ENCODE measurements around the gene TUBA1B. TPM values are rescaled to one million over a fixed set of nuclear protein-coding genes. Genes with fewer than 3 reads are reported as not detected.
A peak's percentile ranks its signal among the peaks of the same experiment; 100 is the strongest.

Gene TUBA1B
- total and polyA plus RNA-seq, 9 donors, result 792 to 1,222 (median 1,099) TPM

DNA sequence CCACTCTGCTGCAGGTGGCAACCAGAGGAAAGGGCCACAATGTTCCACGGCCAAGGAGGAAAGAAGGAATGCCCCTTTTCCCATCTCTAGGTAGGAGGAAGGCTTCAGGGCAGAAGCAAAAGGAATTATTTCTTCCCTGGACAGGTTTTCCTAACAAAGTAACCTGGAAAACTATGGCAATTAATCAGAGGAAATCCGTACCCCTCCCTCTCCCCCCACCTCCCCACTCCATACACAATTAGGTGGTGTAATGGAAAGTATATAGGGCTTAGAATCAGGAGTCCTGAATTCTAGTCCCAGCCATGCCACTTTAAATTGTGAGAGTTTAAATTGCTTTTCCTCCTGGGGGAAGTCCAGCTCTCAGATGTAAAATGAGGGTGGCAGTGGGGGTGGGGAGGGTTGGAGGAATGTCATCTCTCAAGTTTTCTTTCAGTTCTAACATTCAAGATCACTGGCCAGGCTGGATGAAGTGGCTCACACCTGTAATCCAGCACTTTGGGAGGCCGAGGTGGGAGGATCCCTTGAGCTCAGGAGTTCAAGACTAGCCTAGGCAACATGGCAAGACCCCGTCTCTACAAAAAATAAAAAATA, 38.3 kb downstream of the TUBA1B start:
- peak overlapping the region; percentile 8 for H3K27ac ChIP-seq (ENCODE audit: low read length)
- peaks cover 59% of the 10 kb centered on the region for H3K4me1 ChIP-seq (ENCODE audit: control insufficient read depth, insufficient read depth, low read length)
- peaks cover 19% of the 10 kb centered on the region for H3K36me3 ChIP-seq (ENCODE audit: control insufficient read depth, insufficient read depth, low read length)
- peaks cover 71% of the 10 kb centered on the region for H3K27me3 ChIP-seq (ENCODE audit: control insufficient read depth, insufficient read depth, low read length)
- 43% methylated on average over 1 of the region's 4 CpGs for WGBS (ENCODE audit: insufficient coverage)
- no peak overlapping the region for H3K4me3 ChIP-seq (ENCODE audit: low read length)
- H3K9me3 ChIP-seq (replicated peaks; ENCODE audit: control insufficient read depth, low read depth, low read length), result no peaks in the 10 kb centered on the region
- DNase-seq, result no peak

DNA sequence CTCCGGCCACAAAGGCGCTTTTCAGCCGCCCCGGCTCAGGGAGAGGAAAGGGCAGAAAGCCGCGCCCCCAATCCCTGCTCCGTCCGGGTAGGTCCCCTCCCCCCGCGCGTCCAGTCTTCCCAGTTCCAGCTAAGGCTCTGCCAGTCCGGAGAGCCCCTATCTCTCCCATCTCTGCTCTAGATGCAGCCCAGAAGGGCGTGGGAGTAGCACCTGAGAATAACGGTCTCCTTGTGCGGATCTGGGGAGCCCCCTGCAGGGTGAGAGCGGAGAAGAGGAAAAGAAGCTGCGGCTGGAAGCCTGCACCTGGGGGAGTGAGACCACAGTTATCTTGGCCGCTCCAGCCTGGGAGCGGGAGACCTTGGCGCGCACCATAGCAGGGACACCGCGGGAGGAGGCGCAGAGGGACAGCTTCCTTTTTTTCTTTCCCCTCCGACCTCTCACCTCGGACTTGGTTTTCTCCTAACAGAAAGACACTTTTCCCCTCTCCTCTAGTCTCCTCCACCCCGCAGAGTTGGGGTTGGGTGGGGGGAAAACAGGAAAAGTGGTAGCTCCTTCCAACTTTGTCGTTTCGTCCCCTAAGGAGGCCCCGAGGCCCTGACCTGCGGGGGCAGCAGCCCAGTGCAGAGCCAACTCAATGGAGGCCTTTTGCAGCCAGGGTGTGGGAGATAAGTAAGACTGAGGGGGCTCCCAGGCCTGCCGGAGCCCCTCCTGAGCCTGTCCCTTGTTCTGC, 38.9 kb downstream of the TUBA1B start:
- Histone ChIP-seq H3K27ac (ENCODE audit: low read length) (peak overlapping the region; percentile 29), H3K4me1 (ENCODE audit: control insufficient read depth, insufficient read depth, low read length) (peaks cover 61% of the 10 kb centered on the region), H3K9me3 (replicated peaks; ENCODE audit: control insufficient read depth, low read depth, low read length) (no peaks in the 10 kb centered on the region), H3K4me3 (ENCODE audit: low read length) (peak overlapping the region; percentile 24), H3K36me3 (ENCODE audit: control insufficient read depth, insufficient read depth, low read length) (peaks cover 12% of the 10 kb centered on the region), H3K27me3 (ENCODE audit: control insufficient read depth, insufficient read depth, low read length) (peaks cover 71% of the 10 kb centered on the region)
- DNase-seq, result peak; percentile 47
- 2% methylated on average over 17 of the region's 32 CpGs for WGBS (ENCODE audit: insufficient coverage)

DNA sequence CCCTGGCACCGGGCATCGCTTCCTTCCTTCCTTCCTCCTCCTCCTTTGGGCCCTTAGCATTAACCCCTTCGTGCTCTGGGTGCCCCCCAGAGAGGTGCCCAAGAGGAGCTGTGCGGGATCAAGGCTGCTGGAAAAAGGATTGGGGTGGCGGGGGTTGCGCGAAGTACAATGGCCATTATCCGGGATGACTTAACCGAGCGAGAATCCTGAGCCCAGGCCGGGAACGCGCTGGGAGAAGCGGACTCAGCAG, 39.4 kb downstream of the TUBA1B start:
- no peak for DNase-seq
- Histone ChIP-seq H3K27me3 (ENCODE audit: control insufficient read depth, insufficient read depth, low read length) (peaks cover 71% of the 10 kb centered on the region), H3K4me1 (ENCODE audit: control insufficient read depth, insufficient read depth, low read length) (peaks cover 61% of the 10 kb centered on the region), H3K27ac (ENCODE audit: low read length) (no peak overlapping the region), H3K9me3 (replicated peaks; ENCODE audit: control insufficient read depth, low read depth, low read length) (no peaks in the 10 kb centered on the region), H3K36me3 (ENCODE audit: control insufficient read depth, insufficient read depth, low read length) (peaks cover 8% of the 10 kb centered on the region), H3K4me3 (ENCODE audit: low read length) (peak overlapping the region; percentile 24)
- WGBS (ENCODE audit: insufficient coverage), result 8% methylated on average over 12 of the region's 14 CpGs

DNA sequence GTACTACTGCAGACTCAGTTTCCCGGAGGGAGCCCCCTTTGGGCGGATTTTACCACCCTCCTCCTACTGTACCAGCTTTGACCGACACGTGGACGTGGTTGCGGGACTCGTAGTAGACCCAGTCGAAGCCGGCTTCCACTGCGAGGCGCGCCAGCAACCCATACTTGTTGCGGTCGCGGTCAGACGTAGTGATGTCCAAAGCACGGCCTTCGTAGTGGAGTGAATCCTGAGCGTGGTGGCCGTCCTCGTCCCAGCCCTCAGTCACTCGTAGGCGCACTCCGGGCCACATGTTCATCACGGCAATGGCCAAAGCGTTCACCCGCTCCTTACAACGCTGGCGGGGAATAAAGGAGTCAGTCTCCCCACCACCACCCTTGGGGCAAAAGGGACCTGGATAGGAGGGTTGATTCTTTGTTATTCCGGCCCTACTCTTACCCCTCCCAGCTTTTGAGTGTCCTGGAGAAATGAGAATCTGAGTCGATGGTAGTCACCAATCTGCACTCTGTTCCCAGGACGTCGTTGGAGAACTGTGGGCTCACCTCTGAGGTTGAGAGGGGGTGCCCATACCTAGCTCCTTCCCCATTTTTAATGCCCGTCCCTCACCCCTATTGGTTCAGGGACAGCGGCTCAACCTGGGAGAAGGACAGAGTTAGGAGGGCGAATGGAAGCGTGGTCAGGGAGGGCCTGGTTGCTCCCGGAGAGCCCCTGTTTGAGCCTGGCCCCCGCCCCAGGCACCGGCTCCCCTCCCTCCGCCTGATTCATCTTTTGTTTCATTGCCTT, 39.9 kb downstream of the TUBA1B start:
- WGBS (ENCODE audit: insufficient coverage), result 28% methylated on average over 24 of the region's 41 CpGs
- no peak overlapping the region for H3K4me3 ChIP-seq (ENCODE audit: low read length)

DNA sequence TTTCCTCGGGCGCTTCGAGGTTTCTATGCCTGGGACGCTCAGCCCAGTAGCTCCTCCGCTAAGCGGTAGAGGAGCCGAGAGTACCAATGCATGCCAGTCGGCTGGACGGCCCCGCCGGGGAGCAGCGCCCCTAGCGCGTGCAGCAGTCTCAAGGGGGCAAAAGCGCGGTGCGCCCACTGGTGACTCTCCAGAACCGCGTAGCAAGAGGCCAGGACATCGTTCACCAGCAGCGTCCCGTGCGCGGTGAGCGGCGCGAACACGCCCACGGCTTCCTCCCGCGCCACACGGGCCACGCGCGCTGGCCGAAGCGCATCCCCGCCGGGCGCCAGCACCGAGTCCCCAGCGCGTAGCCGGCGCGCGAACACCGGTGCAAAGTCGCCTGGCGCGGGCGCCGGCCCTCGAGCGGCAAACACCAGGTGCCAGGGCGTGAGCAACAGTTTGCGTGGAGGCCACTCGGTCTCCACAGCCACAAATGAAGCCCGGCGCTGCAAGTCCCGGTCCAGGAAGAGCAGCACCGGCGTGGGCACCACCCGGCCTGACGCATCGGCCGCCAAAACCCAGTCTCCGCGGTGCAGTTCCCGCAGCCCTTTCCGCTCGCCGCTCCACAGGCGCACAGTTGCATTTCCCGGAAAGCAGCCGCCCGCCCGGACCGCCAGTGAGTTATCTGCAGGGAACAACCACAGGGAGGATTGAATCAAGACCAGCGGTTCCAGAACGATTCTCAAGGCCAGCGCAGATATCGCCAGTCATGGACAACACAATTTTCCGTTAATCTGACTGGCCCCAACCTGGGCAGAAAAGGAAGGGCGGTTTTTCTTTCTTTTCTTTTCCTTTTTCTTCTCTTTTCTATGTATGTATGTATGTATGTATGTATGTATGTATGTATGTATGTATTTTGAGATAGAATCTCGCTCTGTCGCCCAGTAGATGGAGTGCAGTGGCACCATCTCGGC, 41.1 kb downstream of the TUBA1B start:
- Histone ChIP-seq H3K4me3 (ENCODE audit: low read length) (peak overlapping the region; percentile 36), H3K27me3 (ENCODE audit: control insufficient read depth, insufficient read depth, low read length) (peaks cover 71% of the 10 kb centered on the region), H3K9me3 (replicated peaks; ENCODE audit: control insufficient read depth, low read depth, low read length) (no peaks in the 10 kb centered on the region), H3K36me3 (ENCODE audit: control insufficient read depth, insufficient read depth, low read length) (no peaks in the 10 kb centered on the region), H3K4me1 (ENCODE audit: control insufficient read depth, insufficient read depth, low read length) (peaks cover 60% of the 10 kb centered on the region), H3K27ac (ENCODE audit: low read length) (no peak overlapping the region)
- peak; percentile 62 for DNase-seq
- WGBS (ENCODE audit: insufficient coverage), result under 1% methylated on average over 80 of the region's 88 CpGs

More for the DNA sequence above, 39.9 kb downstream of the TUBA1B start:
- H3K27me3 ChIP-seq (ENCODE audit: control insufficient read depth, insufficient read depth, low read length), result peaks cover 71% of the 10 kb centered on the region
- peaks cover 61% of the 10 kb centered on the region for H3K4me1 ChIP-seq (ENCODE audit: control insufficient read depth, insufficient read depth, low read length)
- no peak overlapping the region for H3K27ac ChIP-seq (ENCODE audit: low read length)
- no peak for DNase-seq
- no peaks in the 10 kb centered on the region for H3K9me3 ChIP-seq (replicated peaks; ENCODE audit: control insufficient read depth, low read depth, low read length)
- peaks cover 4% of the 10 kb centered on the region for H3K36me3 ChIP-seq (ENCODE audit: control insufficient read depth, insufficient read depth, low read length)

DNA sequence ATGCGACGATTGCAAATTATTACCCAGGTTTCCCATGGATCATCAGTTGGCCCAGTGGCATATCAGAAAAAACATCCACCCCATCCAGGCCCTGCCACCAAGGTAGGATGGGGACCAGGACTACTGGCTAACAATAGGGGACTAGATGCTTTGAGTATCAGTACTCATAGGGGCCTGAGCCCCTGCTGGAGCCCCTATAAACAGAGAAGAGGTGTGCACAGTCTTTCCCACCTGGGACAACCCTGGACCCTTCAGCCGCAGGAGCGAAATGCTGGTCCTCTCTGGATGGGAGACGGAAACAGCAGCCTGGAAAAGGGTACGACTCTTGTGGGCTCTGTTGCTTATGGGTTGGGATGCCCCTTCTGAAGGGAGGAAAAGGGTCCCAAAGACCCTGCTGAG, 42.3 kb downstream of the TUBA1B start:
- WGBS (ENCODE audit: insufficient coverage), result 68% methylated on average over 4 of the region's 6 CpGs
- peaks cover 49% of the 10 kb centered on the region for H3K4me1 ChIP-seq (ENCODE audit: control insufficient read depth, insufficient read depth, low read length)

DNA sequence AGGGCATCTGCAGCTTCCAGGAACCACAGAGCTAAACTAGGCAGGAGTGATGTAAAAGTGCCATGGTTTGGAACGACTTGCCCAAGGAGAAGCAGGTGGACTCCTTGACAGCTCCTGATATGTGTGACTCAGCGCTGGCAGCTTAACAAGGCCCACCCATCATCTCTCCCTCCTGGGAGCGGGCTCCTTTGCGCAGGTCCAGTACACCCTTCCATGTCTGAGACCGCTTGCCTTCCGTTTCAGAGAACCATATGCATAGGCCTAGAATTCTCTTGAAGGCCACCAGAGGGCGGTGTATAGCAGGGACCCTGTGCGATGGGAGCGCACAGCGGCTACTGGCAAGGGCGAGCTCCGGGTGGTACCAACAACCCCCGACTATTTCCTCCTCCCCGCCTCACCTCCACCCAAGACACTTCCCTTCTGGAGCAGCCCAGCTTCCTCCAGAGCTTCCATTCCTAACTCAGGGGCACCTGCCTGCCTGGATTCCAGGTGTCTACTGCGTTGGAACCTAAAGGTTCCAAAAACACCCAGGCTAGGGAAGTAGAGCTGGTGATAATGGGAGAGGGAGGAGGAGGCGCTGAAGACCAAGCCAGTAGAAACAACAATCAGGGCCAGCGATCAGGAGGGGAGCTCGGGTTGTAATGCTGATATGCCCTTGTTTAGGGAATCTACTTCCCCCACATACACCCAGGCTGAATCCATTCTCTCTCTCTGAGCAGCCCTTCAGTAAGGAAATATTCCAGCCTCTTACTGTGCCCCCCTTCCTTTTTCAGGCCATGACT, 42.9 kb downstream of the TUBA1B start:
- Histone ChIP-seq H3K4me1 (ENCODE audit: control insufficient read depth, insufficient read depth, low read length) (peaks cover 44% of the 10 kb centered on the region), H3K27ac (ENCODE audit: low read length) (no peak overlapping the region), H3K27me3 (ENCODE audit: control insufficient read depth, insufficient read depth, low read length) (peaks cover 53% of the 10 kb centered on the region), H3K4me3 (ENCODE audit: low read length) (peak overlapping the region; percentile 10), H3K36me3 (ENCODE audit: control insufficient read depth, insufficient read depth, low read length) (no peaks in the 10 kb centered on the region), H3K9me3 (replicated peaks; ENCODE audit: control insufficient read depth, low read depth, low read length) (no peaks in the 10 kb centered on the region)
- peak; percentile 88 for DNase-seq
- WGBS (ENCODE audit: insufficient coverage), result under 1% methylated on average over 14 of the region's 18 CpGs

More for the DNA sequence above, 42.3 kb downstream of the TUBA1B start:
- Histone ChIP-seq H3K9me3 (replicated peaks; ENCODE audit: control insufficient read depth, low read depth, low read length) (no peaks in the 10 kb centered on the region), H3K27ac (ENCODE audit: low read length) (no peak overlapping the region), H3K27me3 (ENCODE audit: control insufficient read depth, insufficient read depth, low read length) (peaks cover 59% of the 10 kb centered on the region), H3K4me3 (ENCODE audit: low read length) (no peak overlapping the region), H3K36me3 (ENCODE audit: control insufficient read depth, insufficient read depth, low read length) (no peaks in the 10 kb centered on the region)
- DNase-seq, result no peak

DNA sequence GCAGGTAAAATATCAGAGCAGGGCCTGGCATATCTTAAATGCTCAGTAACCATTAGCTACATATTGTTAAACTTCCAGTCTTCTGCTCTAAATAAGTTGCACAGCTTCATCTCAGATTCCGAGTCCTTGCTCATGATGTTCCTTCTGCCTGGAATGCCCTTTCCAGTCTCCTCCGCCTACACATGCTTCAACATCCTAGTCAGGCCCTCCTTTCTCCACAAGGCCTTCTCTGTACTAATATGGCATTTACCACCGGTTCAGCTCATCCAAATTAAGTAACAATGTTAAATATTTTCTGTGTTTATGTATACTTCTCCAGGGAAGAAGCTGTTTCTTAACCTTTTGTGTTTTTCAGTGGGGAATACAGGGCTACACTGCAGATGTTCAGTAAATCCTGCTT, 45.1 kb downstream of the TUBA1B start:
- no peak overlapping the region for H3K27ac ChIP-seq (ENCODE audit: low read length)
- H3K4me3 ChIP-seq (ENCODE audit: low read length), result no peak overlapping the region
- H3K36me3 ChIP-seq (ENCODE audit: control insufficient read depth, insufficient read depth, low read length), result no peaks in the 10 kb centered on the region
- no peaks in the 10 kb centered on the region for H3K9me3 ChIP-seq (replicated peaks; ENCODE audit: control insufficient read depth, low read depth, low read length)
- peaks cover 29% of the 10 kb centered on the region for H3K4me1 ChIP-seq (ENCODE audit: control insufficient read depth, insufficient read depth, low read length)
- no peak for DNase-seq
- WGBS (ENCODE audit: insufficient coverage), result 82% methylated on average over 1 of the region's 3 CpGs
- peaks cover 31% of the 10 kb centered on the region for H3K27me3 ChIP-seq (ENCODE audit: control insufficient read depth, insufficient read depth, low read length)

DNA sequence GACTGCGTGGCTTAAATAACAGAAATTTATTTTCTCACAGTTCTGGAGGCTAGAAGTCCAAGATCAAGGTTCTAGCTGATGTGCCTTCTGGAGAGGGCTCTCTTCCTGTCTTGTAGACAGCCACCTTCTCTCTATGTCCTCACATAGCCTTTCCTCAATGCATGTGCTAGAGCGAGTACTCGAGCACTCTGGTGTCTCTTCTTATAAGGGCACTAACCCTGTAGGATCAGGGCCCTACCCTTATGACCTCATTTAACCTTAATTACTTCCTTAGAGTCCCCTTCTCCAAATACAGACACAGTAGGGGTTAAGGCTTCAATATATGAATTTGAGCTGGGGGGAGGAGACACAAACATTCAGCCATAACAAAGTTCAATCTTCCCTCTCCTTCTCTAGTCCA, 46.8 kb downstream of the TUBA1B start:
- no peaks in the 10 kb centered on the region for H3K36me3 ChIP-seq (ENCODE audit: control insufficient read depth, insufficient read depth, low read length)
- no peak overlapping the region for H3K4me3 ChIP-seq (ENCODE audit: low read length)
- DNase-seq, result no peak
- peaks cover 21% of the 10 kb centered on the region for H3K4me1 ChIP-seq (ENCODE audit: control insufficient read depth, insufficient read depth, low read length)
- no peak overlapping the region for H3K27ac ChIP-seq (ENCODE audit: low read length)
- peaks cover 14% of the 10 kb centered on the region for H3K27me3 ChIP-seq (ENCODE audit: control insufficient read depth, insufficient read depth, low read length)
- H3K9me3 ChIP-seq (replicated peaks; ENCODE audit: control insufficient read depth, low read depth, low read length), result no peaks in the 10 kb centered on the region
- no CpG with 5 or more reads among the region's 3 CpGs for WGBS (ENCODE audit: insufficient coverage)
